Activated CD4-positive, alpha-beta T cell treated with anti-CD3 and anti-CD28 coated beads for 36 hours (primary cell): ENCODE data around the gene RBBP7. TPM values are rescaled to one million over a fixed set of nuclear protein-coding genes. Genes with fewer than 3 reads are reported as not detected.

ENCODE experiments used
- ATAC-seq: fragments of 200-7000 bp; cut with Tn5 transposase; one replicate; pipeline ENCODE4 v1.10.0; 2021; ENCODE audit warnings: mild to moderate bottlenecking, moderate library complexity
- CTCF ChIA-PET: fragments of 350-600 bp; sonication (Branson Sonifier 250); formaldehyde crosslinking; loops from one replicate; lab custom pipeline; 2021; ENCODE audit warnings: antibody characterized with exemption; lab: Charles Lee
- POLR2A ChIA-PET: fragments of 350-600 bp; sonication (Branson Sonifier 250); formaldehyde crosslinking; loops from one replicate; lab custom pipeline; 2021; ENCODE audit warnings: antibody characterized with exemption, inconsistent platforms; lab: Charles Lee
- DNase-seq: peaks from one replicate; pipeline ENCODE4 v3.0.0-alpha.2; 2020
- H3K27ac Mint-ChIP-seq: one replicate; pipeline ENCODE4 v1.8.0; 2021; ENCODE audit warnings: mixed read lengths
- H3K27me3 Mint-ChIP-seq: one replicate; pipeline ENCODE4 v1.8.0; 2021; ENCODE audit warnings: mixed read lengths
- H3K36me3 Mint-ChIP-seq: one replicate; pipeline ENCODE4 v1.8.0; 2021; ENCODE audit warnings: low read depth, mixed read lengths
- H3K4me1 Mint-ChIP-seq: one replicate; pipeline ENCODE4 v1.8.0; 2021; ENCODE audit warnings: mixed read lengths
- H3K4me3 Mint-ChIP-seq: one replicate; pipeline ENCODE4 v1.8.0; 2021; ENCODE audit warnings: mild to moderate bottlenecking, moderate library complexity, mixed read lengths
- H3K9me3 Mint-ChIP-seq: one replicate; pipeline ENCODE4 v1.8.0; 2021; ENCODE audit warnings: low read depth, mixed read lengths
- intact Hi-C, 2 experiments: fragments of 100-400 bp; cut with DNase I in 1 of 2; cut with micrococcal nuclease in 1 of 2; formaldehyde crosslinking; loops; one replicate each; pipeline versions ENCODE4 v1.14.2 to v1.15.1; 2022 to 2024; cut with DNase I, micrococcal nuclease
- total RNA-seq, 2 experiments: library from RNA; stranded (reverse); gene quantifications; one replicate each; pipeline ENCODE4 v1.2.3, GENCODE V29; 2021

Gene RBBP7
- total RNA-seq, 2 experiments from 2014 or later, result 198 to 238 TPM

DNA sequence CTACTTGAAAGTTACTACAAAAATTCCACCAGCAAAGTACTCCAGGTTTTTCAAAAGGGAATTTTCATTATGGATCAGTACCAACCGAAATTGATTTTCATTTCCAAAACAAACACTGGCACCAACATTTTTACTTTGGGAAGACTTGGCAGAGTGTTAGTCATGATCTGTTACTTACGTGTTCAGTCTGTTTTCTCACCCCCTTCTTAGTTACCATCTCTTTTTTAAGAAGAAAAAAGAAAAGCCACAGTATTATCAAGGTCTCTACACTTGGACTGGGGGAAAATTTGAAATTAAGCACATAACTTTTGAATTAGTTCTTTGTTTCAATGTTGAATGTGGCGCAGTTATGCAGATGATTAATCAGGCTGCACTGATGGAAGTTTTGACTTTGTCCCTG lies 27.5 kb downstream of the RBBP7 start:
- H3K4me1 Mint-ChIP-seq, result peaks cover 16% of the 10 kb centered on the region
- CTCF ChIA-PET, result interaction anchor here (0.7 to 0.8 kb wide), 2 partner anchors 16 to 1111 kb away, joined by 3 read pairs; no protein-coding TSS in a partner anchor
- peaks cover 30% of the 10 kb centered on the region for H3K36me3 Mint-ChIP-seq
- ATAC-seq, result no peak
- no peaks in the 10 kb centered on the region for H3K9me3 Mint-ChIP-seq
- POLR2A ChIA-PET, result no interaction called here
- no peak overlapping the region for H3K27ac Mint-ChIP-seq
- intact Hi-C loops, result no loop called here
- H3K27me3 Mint-ChIP-seq, result no peaks in the 10 kb centered on the region
- DNase-seq, result no peak
- H3K4me3 Mint-ChIP-seq, result no peak overlapping the region

DNA sequence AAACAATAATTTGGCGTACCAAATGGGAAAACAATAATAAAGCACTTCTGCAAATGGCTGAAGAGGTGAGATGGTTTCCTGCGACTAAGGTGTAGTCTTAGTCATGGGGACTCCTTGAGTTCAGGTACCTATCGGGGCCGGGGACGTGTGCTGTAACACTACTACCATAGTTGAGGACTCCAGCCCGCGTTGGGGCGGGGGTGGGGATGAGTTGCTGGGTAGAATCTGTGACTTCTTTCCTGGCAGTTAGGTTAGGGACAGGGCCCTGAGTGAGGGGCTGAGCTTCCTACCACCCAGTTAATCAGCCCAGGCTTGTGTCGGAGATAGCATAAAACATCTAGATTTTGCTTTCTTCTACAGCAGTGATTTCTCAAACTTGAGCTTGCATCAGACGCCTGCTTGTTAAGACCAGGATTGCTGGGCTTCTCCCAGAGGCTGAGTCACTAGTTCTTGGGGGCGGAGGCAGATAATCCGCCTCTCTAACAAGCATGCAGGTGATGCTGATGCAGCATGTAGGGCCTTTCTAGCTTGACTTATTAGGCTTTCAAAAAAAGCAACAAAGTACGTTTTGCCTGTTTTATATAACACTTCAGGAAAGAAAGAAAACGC lies 30.2 kb downstream of the RBBP7 start:
- peak overlapping the region; percentile 42 for H3K27ac Mint-ChIP-seq
- peak; percentile 52 for DNase-seq
- H3K4me1 Mint-ChIP-seq, result peaks cover 16% of the 10 kb centered on the region
- ChIA-PET POLR2A (interaction anchor here (1.0 kb wide), 1 partner anchor 20 kb away, joined by 3 read pairs; no protein-coding TSS in a partner anchor), CTCF (no interaction called here)
- no peaks in the 10 kb centered on the region for H3K9me3 Mint-ChIP-seq
- no peaks in the 10 kb centered on the region for H3K27me3 Mint-ChIP-seq
- no peak overlapping the region for H3K4me3 Mint-ChIP-seq
- peak; percentile 57 for ATAC-seq
- intact Hi-C loops, result no loop called here
- peaks cover 32% of the 10 kb centered on the region for H3K36me3 Mint-ChIP-seq

DNA sequence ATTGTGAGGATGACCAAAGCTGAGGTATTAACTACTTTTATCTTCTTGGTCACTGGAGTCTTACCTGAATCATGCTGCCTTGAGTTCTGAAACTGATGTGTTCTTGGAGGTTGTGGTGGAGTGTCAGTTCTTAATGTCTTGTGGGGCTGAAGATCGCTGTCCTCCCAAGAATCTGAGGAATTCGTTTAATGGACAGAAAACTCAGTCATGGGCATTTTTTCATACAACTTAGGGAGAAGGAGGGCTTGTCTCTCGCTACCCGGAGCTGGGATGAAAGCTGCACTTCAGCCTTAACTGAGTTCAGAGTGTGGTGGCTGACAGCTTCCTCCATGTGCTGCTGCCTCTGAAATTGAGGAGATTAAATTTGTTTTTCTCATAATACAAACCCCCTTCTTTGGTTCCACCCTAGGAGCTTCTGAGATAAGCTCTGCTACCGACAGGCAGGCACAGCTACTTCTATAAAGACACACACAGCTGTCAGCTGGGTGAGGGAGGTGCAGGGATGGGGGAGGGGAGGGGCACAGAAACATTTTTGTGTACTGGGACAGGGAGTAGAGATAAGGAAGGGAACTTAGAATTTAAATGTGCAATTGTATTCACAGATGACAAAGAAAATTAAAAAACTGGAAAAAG lies 30.8 kb downstream of the RBBP7 start:
- Mint-ChIP-seq H3K9me3 (no peaks in the 10 kb centered on the region), H3K4me1 (peaks cover 16% of the 10 kb centered on the region), H3K4me3 (no peak overlapping the region), H3K36me3 (peaks cover 30% of the 10 kb centered on the region), H3K27me3 (no peaks in the 10 kb centered on the region), H3K27ac (peak overlapping the region; percentile 67)
- DNase-seq, result no peak
- intact Hi-C loops, result no loop called here
- ATAC-seq, result no peak
- POLR2A ChIA-PET, result interaction anchor here (1.0 kb wide), 1 partner anchor 20 kb away, joined by 3 read pairs; no protein-coding TSS in a partner anchor
- CTCF ChIA-PET, result interaction anchor here (0.6 to 1.3 kb wide), 3 partner anchors 13 to 310 kb away, joined by 3 to 5 read pairs (median 4); no protein-coding TSS in a partner anchor

DNA sequence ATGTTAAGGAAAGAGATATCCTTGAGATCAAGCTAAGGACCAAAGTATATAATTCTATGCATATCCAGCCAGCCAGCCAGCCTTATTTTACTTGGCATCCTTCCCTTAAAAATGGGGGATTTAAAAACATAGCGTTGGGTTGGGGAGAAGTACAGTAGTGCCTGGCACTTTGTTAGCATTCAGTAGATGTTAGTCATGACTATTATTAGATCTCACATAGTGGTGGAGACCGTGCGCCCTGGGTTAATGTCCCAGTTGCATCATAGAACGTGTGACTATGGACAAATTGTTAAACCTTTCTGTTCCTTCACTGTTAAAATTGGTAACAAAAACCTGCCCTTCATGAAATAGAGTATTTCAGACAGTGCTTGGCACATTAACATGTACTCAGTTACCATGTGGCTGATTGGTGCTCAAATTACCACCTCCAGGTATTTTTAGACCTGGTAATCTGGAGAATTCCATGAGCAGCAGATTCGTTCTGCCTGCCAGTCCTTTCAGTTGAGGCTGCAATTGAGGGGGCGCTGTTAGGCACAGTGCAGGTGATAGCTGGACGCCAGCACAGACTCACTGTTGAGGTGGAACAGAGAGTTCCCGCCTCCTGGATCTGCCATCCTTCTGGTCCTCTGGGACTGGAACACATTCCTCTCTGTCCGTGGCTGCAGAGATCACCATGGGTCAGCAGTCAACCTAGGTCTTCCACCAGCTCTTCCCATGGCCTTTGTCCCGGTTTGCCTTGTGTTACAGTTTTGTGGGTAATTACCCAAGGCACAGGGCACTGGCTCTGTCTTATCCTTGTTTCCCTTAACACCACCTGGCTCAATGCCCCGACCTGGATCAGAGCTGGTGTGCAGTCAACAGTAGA lies 31.7 kb downstream of the RBBP7 start:
- ChIA-PET POLR2A (no interaction called here), CTCF (interaction anchor here (0.6 to 1.3 kb wide), 4 partner anchors 12 to 208 kb away, joined by 3 to 6 read pairs (median 4); no protein-coding TSS in a partner anchor)
- intact Hi-C loops, result no loop called here
- ATAC-seq (no peak), DNase-seq (no peak)
- Mint-ChIP-seq H3K4me1 (peaks cover 16% of the 10 kb centered on the region), H3K36me3 (peaks cover 33% of the 10 kb centered on the region), H3K4me3 (no peak overlapping the region), H3K27ac (peak overlapping the region; percentile 19), H3K9me3 (no peaks in the 10 kb centered on the region), H3K27me3 (no peaks in the 10 kb centered on the region)

DNA sequence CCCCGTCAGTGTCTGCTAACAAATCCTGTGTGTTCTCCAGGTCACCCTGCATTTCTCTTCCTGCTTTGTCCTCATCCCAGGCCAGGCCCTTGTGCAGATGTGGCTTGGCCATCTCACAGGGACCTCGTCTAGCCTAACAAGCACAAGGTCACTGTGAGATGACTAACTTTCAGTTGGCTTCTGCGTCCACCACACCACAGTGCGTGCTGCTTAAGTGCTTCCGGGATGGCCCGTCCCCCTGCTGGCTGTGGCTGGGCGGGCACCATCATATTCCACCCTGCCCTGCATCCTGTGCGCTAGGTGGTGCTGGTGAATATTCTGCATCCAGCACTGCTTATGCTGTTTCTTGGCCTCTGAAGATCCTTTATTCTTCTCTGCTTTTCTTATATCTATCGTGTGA lies 33.8 kb downstream of the RBBP7 start:
- ChIA-PET POLR2A (no interaction called here), CTCF (no interaction called here)
- Mint-ChIP-seq H3K4me1 (peaks cover 14% of the 10 kb centered on the region), H3K36me3 (peaks cover 35% of the 10 kb centered on the region), H3K9me3 (no peaks in the 10 kb centered on the region), H3K27me3 (no peaks in the 10 kb centered on the region), H3K4me3 (no peak overlapping the region), H3K27ac (peak overlapping the region; percentile 55)
- ATAC-seq (peak; percentile 68), DNase-seq (peak; percentile 28)
- intact Hi-C loops, result no loop called here

DNA sequence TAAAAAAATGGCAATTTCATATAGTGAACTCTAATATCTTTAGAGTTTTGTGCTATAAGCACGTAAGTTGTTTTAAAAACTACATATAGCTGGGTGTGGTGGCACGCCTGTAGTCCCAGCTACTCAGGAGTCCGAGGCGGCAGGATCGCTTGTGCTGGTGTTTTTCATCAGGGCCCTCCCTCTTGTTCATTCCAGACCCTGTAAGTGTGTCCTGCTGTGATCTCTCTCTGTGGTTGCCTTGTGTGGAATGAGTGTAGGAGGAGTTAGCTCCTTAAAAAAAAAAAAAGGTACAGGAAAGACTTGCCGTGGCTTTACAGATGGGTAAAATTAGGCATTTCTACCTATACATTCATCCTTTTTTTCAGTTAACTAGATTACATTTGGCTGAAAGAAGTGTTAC lies 35.4 kb downstream of the RBBP7 start:
- Mint-ChIP-seq H3K4me1 (peaks cover 7% of the 10 kb centered on the region), H3K9me3 (no peaks in the 10 kb centered on the region), H3K36me3 (peaks cover 35% of the 10 kb centered on the region), H3K27ac (no peak overlapping the region), H3K4me3 (no peak overlapping the region), H3K27me3 (no peaks in the 10 kb centered on the region)
- intact Hi-C loops, result no loop called here
- ChIA-PET CTCF (interaction anchor here (1.4 kb wide), 1 partner anchor 9 kb away, joined by 5 read pairs; no protein-coding TSS in a partner anchor), POLR2A (no interaction called here)
- ATAC-seq (no peak), DNase-seq (no peak)

DNA sequence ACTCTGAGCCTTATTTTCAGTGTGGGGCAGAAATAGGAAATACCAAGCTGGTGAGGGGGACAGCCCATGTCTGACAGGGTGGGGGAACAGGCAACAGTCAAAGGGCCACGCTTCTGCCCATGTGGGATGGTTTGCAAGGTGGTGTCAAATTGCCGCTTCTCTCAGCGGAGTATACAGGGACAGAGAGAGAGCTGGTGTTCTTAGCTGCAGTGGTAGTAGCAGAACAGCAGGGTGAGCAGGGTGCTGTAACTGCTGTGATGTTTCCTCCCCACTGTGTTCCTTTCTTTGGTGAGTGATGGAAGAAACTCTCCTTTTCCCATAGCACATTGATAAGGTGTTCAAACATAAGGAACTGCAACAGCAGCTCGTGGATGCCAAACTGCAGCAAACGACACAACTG lies 37.9 kb downstream of the RBBP7 start:
- Mint-ChIP-seq H3K27me3 (no peaks in the 10 kb centered on the region), H3K36me3 (peaks cover 29% of the 10 kb centered on the region), H3K27ac (no peak overlapping the region), H3K9me3 (no peaks in the 10 kb centered on the region), H3K4me1 (no peaks in the 10 kb centered on the region), H3K4me3 (no peak overlapping the region)
- ChIA-PET POLR2A (no interaction called here), CTCF (interaction anchor here (0.8 kb wide), 1 partner anchor 14 kb away, joined by 3 read pairs; no protein-coding TSS in a partner anchor)
- intact Hi-C loops, result no loop called here
- DNase-seq (no peak), ATAC-seq (no peak)

DNA sequence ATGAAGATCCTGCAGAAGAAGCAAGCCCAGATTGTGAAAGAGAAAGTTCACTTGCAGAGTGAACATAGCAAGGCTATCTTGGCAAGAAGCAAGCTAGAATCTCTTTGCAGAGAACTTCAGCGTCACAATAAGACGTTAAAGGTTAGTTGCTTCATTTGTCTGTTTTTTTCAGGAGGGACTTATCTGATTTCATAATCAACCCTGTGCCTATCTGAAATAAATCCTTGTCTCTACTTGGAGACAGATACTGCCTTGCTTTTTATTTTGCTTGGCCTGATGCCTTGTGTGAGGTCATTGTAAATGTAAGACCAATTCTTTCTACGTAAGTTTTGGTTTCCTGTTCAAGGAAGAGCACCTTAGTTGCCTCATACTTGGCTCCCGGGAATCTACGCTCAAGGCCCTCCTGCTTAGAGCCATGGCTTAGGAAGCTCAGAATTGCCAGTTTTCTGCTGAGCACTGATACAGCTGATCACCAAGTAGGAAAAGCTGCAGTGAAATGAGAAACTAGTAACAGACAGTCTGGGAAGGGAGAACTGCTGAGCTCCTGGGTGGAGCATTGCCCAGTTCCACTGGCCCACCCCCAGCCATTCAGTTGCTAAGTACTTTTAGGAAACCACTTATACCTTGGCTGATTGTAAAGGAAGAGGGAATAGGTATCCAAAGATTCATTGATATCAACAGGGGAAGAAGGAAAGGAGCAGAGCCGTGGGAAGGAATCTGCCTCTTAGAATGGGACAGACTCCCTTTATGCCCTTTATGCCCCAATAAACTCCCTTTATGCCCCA lies 41.8 kb downstream of the RBBP7 start:
- DNase-seq, result no peak
- ChIA-PET POLR2A (no interaction called here), CTCF (interaction anchor here (1.0 to 3.5 kb wide), 3 partner anchors 54 to 218 kb away, joined by 3 to 21 read pairs (median 3); no protein-coding TSS in a partner anchor)
- Mint-ChIP-seq H3K36me3 (peaks cover 23% of the 10 kb centered on the region), H3K9me3 (no peaks in the 10 kb centered on the region), H3K4me1 (peaks cover 8% of the 10 kb centered on the region), H3K27me3 (no peaks in the 10 kb centered on the region), H3K4me3 (no peak overlapping the region), H3K27ac (no peak overlapping the region)
- intact Hi-C loops, result no loop called here
- no peak for ATAC-seq

DNA sequence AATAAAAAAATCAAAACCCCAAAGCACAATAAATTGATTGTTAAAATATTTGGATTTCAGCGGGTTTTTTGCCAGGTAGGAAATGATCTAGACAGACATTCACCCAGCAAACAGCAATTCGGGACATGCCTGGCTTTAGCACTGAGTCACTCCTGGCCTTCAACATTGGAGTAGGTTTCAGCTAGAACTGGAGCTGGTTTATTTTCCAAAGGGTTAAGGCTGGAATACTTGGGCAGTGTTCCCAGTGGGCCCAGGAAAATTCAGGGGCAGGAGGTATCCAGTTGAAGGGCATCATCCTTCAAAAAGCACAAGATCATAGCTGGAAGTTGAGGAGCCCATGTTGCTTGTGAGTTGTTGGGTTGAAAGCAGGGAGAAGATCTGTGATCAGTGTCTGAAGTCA lies 42.9 kb downstream of the RBBP7 start:
- CTCF ChIA-PET, result interaction anchor here (1.2 to 3.5 kb wide), 6 partner anchors 10 to 219 kb away, joined by 3 to 21 read pairs (median 4); no protein-coding TSS in a partner anchor
- H3K27ac Mint-ChIP-seq, result no peak overlapping the region
- no peak for DNase-seq
- intact Hi-C loops, result loop anchor here (2.0 kb wide), 2 partner anchors 42 to 66 kb away; no protein-coding TSS in a partner anchor
- H3K4me1 Mint-ChIP-seq, result peaks cover 16% of the 10 kb centered on the region
- H3K9me3 Mint-ChIP-seq, result no peaks in the 10 kb centered on the region
- ATAC-seq, result no peak
- H3K36me3 Mint-ChIP-seq, result peaks cover 25% of the 10 kb centered on the region
- H3K4me3 Mint-ChIP-seq, result no peak overlapping the region
- H3K27me3 Mint-ChIP-seq, result no peaks in the 10 kb centered on the region
- POLR2A ChIA-PET, result interaction anchor here (0.6 kb wide), 1 partner anchor 52 kb away, joined by 5 read pairs; no protein-coding TSS in a partner anchor

DNA sequence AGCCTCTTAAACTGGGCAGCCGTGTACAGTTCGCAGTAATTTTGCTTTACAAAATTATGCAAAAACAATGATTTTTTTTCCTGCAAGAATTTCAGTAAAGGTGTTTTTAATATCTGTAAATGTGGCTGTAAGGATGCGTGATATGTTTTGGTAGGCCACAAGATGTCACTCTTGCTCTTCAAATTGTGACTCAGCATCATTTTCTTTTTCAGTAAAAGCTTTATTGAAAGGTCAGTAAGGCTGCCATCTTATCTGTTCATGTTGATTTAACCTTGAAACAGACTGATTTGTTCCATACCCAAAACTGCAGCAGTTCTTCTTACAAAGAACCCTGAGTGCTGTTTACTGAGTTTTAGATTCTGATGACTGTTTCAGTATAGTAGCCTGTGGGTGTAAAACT lies 44.0 kb downstream of the RBBP7 start:
- ATAC-seq (peak; percentile 45), DNase-seq (no peak)
- no peaks in the 10 kb centered on the region for H3K9me3 Mint-ChIP-seq
- no peaks in the 10 kb centered on the region for H3K27me3 Mint-ChIP-seq
- CTCF ChIA-PET, result interaction anchor here (0.7 to 3.5 kb wide), 13 partner anchors 8 to 256 kb away, joined by 3 to 21 read pairs (median 3); no protein-coding TSS in a partner anchor
- H3K36me3 Mint-ChIP-seq, result peaks cover 24% of the 10 kb centered on the region
- H3K27ac Mint-ChIP-seq, result peak overlapping the region; percentile 55
- POLR2A ChIA-PET, result no interaction called here
- H3K4me1 Mint-ChIP-seq, result peaks cover 16% of the 10 kb centered on the region
- intact Hi-C loops, result loop anchor here (1.0 to 2.0 kb wide), 4 partner anchors 43 to 220 kb away; no protein-coding TSS in a partner anchor
- H3K4me3 Mint-ChIP-seq, result no peak overlapping the region
